Measurements from ENCODE around the gene HCFC1R1. TPM values are rescaled to one million over a fixed set of nuclear protein-coding genes. Genes with fewer than 3 reads are reported as not detected.

HCFC1R1 gene
- total RNA-seq, 2 donors from 2014 or later: 19.9 to 120 TPM

DNA sequence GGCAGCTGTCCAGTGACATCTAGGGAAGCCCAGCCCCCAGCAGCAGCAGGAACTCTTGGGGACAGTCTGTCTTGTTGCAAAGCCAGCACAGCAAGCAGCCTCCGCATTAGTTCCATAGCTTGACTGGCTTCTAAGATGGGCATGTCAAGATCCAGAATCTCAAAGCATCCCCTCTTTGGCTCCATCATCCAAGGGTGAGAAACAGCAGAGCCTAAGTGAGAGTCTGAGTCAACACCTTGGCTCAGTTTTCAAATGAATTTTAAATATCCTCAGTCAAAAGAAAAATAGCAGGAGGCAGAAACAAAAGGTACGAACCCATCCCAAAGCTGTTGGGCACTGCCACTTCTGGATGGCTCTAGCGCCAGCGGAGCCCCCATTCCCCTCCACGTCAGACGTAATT, 8.8 kb downstream of the HCFC1R1 start:
- Histone ChIP-seq H3K36me3 (no peaks in the 10 kb centered on the region), H3K27ac (no peak overlapping the region), H3K9me3 (no peaks in the 10 kb centered on the region), H3K4me3 (no peak overlapping the region), H3K4me1 (ENCODE audit: control insufficient read depth in 1 of 2, low read depth in 2 of 2) (peaks cover 0 to 3% of the 10 kb centered on the region in 2 donors), H3K27me3 (replicated peaks; ENCODE audit: insufficient read depth) (no peaks in the 10 kb centered on the region)
- ATAC-seq (ENCODE audit: insufficient number of reproducible peaks, low FRiP score, low read depth) (no peak), DNase-seq (ENCODE audit: low spot score) (no peak)
- TF ChIP-seq, protein P1, sequence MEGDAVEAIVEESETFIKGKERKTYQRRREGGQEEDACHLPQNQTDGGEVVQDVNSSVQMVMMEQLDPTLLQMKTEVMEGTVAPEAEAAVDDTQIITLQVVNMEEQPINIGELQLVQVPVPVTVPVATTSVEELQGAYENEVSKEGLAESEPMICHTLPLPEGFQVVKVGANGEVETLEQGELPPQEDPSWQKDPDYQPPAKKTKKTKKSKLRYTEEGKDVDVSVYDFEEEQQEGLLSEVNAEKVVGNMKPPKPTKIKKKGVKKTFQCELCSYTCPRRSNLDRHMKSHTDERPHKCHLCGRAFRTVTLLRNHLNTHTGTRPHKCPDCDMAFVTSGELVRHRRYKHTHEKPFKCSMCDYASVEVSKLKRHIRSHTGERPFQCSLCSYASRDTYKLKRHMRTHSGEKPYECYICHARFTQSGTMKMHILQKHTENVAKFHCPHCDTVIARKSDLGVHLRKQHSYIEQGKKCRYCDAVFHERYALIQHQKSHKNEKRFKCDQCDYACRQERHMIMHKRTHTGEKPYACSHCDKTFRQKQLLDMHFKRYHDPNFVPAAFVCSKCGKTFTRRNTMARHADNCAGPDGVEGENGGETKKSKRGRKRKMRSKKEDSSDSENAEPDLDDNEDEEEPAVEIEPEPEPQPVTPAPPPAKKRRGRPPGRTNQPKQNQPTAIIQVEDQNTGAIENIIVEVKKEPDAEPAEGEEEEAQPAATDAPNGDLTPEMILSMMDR (IDR thresholded peaks at IDR 0.05): no peak

DNA sequence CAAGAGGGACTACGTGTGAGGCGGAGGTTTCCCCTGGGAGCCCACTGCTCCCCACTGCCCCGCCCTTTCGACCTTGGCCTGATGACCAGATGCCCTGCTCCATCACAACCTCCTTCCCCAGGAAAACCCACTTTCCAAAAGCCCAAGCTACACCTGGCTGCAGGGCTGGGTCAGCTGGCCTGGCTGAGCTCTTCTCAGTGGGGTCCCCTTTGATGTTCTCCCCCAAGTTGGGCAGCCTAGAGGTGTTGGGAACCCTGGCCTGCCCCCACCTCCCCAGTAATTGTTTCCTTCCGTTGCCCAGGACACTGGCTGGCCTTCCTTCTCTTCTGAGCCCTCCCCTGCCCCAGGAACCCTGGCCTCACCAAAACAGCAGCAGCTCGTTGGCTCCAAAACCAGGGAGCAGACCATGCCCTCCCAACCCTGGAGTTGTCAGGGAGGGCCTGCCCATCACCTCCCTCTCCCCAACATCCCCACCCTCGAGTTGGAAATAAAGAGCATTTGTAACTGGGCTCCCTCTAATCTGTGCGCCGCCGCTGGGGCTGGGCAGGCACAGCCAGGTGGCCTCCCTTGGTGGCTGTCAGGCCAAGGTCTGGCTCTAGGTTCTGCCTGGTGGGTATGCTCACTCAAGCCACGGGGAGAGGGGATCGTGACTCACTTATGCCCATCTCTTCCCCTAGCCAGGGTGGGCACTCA, 9.6 kb downstream of the HCFC1R1 start:
- ATAC-seq (ENCODE audit: insufficient number of reproducible peaks, low FRiP score, low read depth) (no peak), DNase-seq (ENCODE audit: low spot score) (no peak)
- TF ChIP-seq, protein P1 (IDR thresholded peaks at IDR 0.05): no peak
- Histone ChIP-seq H3K27me3 (replicated peaks; ENCODE audit: insufficient read depth) (peaks cover 5% of the 10 kb centered on the region), H3K9me3 (no peaks in the 10 kb centered on the region), H3K4me3 (no peak overlapping the region), H3K27ac (no peak overlapping the region), H3K4me1 (ENCODE audit: control insufficient read depth in 1 of 2, low read depth in 2 of 2) (no peaks in the 10 kb centered on the region), H3K36me3 (no peaks in the 10 kb centered on the region)

- no peaks in the 10 kb centered on the region for H3K9me3 ChIP-seq
- no peaks in the 10 kb centered on the region for H3K4me1 ChIP-seq (ENCODE audit: control insufficient read depth in 1 of 2, low read depth in 2 of 2)
- H3K36me3 ChIP-seq: no peaks in the 10 kb centered on the region
- H3K4me3 ChIP-seq: no peak overlapping the region
- no peak for ATAC-seq (ENCODE audit: insufficient number of reproducible peaks, low FRiP score, low read depth)
- peaks cover 11% of the 10 kb centered on the region for H3K27me3 ChIP-seq (replicated peaks; ENCODE audit: insufficient read depth)
- no peak for DNase-seq (ENCODE audit: low spot score)
- no peak overlapping the region for H3K27ac ChIP-seq
- TF ChIP-seq, protein P1 (IDR thresholded peaks at IDR 0.05): no peak
These were observed 10.2 kb downstream of the HCFC1R1 start for GRCh38 chr16:3013491-3013951.

GRCh38 chr16:3012828-3013420, 10.8 kb downstream of the HCFC1R1 start, which contains the start of gene CLDN9:
CLDN9 (plus strand) TSS chr16:3012923; CDS start chr16:3013363, 440 bp downstream.
- no peak for ATAC-seq (ENCODE audit: insufficient number of reproducible peaks, low FRiP score, low read depth)
- H3K27ac ChIP-seq: no peak within 1 kb of the TSS
- H3K27me3 ChIP-seq (replicated peaks; ENCODE audit: insufficient read depth): peaks cover 15% of the 10 kb centered on the region

DNA sequence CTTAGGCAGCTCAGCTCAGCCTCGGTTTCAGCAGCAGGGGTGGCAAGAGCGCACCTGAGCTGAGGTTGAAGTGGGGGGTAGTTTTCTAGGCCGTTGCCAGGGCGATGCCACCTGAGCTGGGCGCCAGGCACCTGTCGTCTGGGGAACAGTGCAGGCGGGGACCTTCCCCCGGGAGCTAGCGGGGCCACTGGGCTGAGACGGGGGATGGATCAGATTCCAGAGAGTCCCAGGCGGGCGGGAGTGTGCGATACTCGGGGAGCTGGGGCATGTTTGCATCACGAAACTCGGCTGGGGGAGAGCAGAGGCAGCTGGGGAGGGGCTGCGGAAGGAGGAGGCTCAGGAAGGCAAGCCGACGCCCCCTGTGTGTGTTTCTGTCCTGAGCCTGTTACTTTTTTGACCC, 11.5 kb downstream of the HCFC1R1 start:
- DNase-seq (ENCODE audit: low spot score) (no peak), ATAC-seq (ENCODE audit: insufficient number of reproducible peaks, low FRiP score, low read depth) (no peak)
- H3K4me3 ChIP-seq: no peak overlapping the region
- no peaks in the 10 kb centered on the region for H3K9me3 ChIP-seq
- peaks cover 15% of the 10 kb centered on the region for H3K27me3 ChIP-seq (replicated peaks; ENCODE audit: insufficient read depth)
- H3K27ac ChIP-seq: no peak overlapping the region
- no peaks in the 10 kb centered on the region for H3K36me3 ChIP-seq
- no peaks in the 10 kb centered on the region for H3K4me1 ChIP-seq (ENCODE audit: control insufficient read depth in 1 of 2, low read depth in 2 of 2)
- TF ChIP-seq, protein P1 (IDR thresholded peaks at IDR 0.05): no peak

More at GRCh38 chr16:3012828-3013420, 10.8 kb downstream of the HCFC1R1 start, which contains the start of gene CLDN9:
- TF ChIP-seq, protein P1 (IDR thresholded peaks at IDR 0.05): no peak
- H3K4me1 ChIP-seq (ENCODE audit: control insufficient read depth in 1 of 2, low read depth in 2 of 2): no peaks in the 10 kb centered on the region
- no peaks in the 10 kb centered on the region for H3K9me3 ChIP-seq
- no peaks in the 10 kb centered on the region for H3K36me3 ChIP-seq
- no peak within 1 kb of the TSS for H3K4me3 ChIP-seq
- DNase-seq (ENCODE audit: low spot score): no peak

Data from thoracic aorta (tissue), 2 donors.